ENCODE results near the gene ST6GALNAC6.
"Not testable (repeated sequence)": the region's sequence is repeated elsewhere in the genome, so short reads cannot be mapped to it uniquely, and the experiment has no call there.

The ST6GALNAC6 gene

DNA sequence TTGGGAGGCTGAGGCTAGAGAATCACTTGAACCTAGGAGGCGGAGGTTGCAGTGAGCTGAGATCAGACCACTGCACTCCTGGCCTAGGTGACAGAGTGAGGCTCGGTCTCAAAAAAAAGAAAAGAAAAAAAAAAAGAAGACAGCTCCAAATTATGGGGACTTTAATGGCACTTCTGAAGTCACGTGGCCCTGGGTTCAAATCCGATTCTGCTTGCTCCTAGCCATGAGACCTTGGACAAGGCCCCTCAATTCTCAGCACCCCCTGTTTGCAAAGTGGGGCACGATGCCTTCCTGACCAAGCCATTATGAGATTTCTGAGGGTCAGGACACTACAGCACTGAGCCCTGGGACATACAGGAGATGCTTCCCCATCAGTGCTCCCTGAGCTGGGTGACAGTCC, 43.9 kb downstream of the ST6GALNAC6 start:
- no peak for DNase-seq (ENCODE audit: low read depth in 2 of 2)

GRCh38 chr9:127854960-127855359, 44.4 kb downstream of the ST6GALNAC6 start:
- no peak for DNase-seq (ENCODE audit: low read depth in 2 of 2)

DNA sequence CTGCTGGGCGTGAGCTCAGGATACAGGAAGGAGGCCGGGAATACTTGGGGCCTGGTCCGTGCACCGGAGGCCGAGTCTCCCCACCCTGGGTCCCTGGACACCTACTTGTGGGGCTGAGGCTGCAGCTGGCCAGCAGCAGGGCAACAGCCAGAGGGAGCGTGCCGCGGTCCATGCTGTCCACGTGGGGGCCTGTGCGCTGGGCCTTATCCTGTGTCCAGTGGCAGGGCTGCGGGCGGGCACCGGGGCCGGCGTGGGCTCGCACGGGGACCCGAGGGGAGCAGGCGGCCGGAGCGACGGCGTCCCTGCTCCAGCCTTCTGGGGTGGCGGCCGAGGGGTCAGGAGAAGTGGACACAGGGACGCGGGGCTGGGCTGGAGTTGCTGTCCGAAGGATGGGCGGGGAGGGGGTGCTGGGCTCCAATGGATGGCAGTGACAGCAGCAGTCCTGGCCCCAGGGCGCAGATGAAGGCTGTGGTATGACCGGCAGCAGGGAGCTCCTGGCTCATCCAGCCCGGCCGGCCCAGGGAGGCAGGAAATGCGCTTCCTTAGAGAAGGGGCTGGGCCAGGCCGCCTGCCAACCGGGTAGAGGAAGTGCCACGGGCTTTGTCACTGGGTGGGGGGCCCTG, 45.1 kb downstream of the ST6GALNAC6 start, which contains the start of gene ENG:
Gene ENG (minus strand): TSS at position 475 of the 623 bp plus-strand sequence. CDS start 303 bp downstream, at position 172.
- DNase-seq (ENCODE audit: low read depth in 2 of 2): no peak

- no peak for DNase-seq (ENCODE audit: low read depth in 2 of 2)
Observed at GRCh38 chr9:127853312-127854183, 45.9 kb downstream of the ST6GALNAC6 start.

GRCh38 chr9:127852829-127853228, 46.6 kb downstream of the ST6GALNAC6 start:
- DNase-seq (ENCODE audit: low read depth in 2 of 2): no peak

- no peak for DNase-seq (ENCODE audit: low read depth in 2 of 2)
Observed at GRCh38 chr9:127850286-127850830, 49.0 kb downstream of the ST6GALNAC6 start.

DNA sequence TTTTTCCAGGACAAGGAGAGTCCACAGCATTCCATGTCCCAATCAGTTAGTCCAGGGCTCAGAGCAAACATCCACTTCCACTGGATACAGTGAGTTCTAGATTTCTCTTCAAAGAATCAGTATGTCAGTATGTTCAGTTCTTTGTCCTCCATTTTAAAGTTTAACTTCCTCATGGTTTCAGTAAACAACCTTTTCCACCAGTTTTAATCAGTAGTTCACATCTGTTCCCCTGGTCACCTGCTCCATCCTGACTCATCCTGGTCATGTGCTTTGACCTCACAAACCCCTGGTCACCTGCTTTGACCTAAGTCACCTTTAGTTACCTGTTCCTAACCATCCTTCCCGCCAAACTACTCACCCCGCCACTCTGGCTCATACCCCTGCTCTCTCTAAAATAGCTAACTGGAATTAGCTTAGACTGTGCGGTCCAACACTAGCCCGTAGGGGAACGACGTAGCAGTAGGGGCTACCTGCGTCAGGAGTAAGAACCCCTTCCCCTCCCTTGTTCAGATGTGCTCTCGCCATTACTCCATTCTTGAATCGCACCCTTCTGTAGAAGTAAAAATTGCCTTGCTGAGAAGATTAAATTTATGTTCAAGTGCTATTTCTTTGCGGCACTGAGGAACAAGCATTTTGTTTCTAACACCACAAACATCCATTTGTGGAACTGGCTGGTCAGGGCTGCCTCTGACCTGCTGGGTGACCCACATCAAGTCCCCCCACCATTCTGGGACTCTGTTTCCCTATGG, 50.5 kb downstream of the ST6GALNAC6 start:
- DNase-seq (ENCODE audit: low read depth in 2 of 2): no peak

GRCh38 chr9:127847833-127848755, 51.3 kb downstream of the ST6GALNAC6 start:
- DNase-seq (ENCODE audit: low read depth in 2 of 2): no peak

- DNase-seq (ENCODE audit: low read depth in 2 of 2): no peak
Observed at GRCh38 chr9:127847178-127847510, 52.3 kb downstream of the ST6GALNAC6 start.

GRCh38 chr9:127846443-127847177, 52.8 kb downstream of the ST6GALNAC6 start:
- no peak for DNase-seq (ENCODE audit: low read depth in 2 of 2)

DNA sequence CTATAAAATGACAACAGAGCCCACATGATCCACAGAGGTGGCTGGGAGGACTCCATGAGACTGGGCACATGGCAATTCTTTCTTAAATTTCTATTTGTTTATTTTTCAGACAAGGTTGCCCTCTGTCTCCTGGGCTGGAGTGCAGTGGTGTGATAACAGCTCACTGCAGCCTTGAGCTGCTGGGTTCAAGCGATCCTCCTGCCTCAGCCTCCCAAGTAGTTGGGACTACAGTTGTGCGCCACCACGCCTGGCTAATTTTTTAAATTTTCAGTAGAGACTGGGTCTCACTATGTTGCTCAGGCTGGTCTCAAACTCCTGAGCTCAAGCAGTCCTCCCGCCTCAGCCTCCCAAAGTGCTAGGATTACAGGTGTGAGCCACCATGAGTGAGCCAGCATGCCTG, 53.8 kb downstream of the ST6GALNAC6 start:
- DNase-seq (ENCODE audit: low read depth in 2 of 2): not testable (repeated sequence)

DNA sequence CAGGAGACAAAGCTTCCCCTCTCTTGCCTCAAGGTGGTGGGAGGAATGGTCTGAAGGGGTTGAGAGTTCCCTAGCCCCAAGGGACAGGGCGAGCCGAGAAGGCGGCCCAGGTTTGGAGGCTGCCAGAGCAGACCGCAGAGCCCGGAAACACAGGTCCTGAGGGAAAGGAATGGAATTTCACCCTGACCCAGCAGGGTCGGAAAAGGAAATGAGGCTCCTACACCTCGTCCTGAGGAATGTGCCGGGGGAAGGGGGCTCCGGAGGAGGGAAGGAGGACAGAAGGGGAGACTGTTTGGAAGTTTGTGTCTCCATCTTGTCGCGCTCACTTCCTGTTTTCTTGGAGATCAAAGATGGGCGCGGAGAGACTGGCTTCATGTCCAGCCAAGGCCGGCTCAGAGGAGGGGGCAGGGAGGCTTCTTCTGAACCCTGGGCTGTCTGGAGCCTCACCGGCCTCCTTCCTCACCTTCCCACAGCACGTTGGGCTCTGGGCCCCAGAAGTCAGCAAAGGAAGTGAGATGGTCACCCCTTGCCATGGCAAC, 54.5 kb downstream of the ST6GALNAC6 start:
- DNase-seq (ENCODE audit: low read depth in 2 of 2): no peak

- DNase-seq (ENCODE audit: low read depth in 2 of 2): no peak
Observed at GRCh38 chr9:127841087-127841835, 58.1 kb downstream of the ST6GALNAC6 start.

DNA sequence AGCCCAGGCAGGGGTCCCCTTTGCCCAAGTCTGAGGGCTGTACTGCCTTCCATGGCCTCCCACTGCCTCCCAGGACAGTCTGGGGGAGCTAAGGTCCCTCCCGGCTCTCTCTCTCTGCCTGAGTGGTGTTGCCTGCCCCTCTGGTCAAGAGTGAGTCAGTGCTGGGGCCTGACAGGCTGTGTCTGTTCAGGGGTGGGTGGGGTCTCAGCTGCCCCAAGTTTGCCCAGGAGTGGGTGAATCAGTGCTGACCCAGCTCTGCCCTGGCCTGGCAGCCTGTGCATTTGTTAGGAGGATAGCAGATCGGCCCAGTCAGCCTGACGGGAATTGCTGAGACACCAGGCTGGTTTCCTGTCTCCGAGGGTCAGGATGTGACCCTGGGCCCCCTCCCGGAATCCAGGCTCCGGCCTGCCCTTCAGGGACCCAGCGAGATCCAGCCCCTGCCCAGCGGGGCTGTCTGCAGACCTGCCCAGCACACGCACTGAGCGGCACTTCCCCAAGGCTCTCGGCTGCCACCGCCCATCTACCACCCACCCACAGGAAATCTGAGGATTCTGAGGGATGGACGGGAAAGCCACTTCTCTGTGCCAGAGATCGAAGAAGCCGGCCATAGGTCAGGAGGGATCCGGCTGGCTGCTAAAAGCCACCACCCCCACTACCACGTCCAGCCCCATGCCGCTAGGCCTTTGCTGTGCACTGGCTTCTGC, 60.9 kb downstream of the ST6GALNAC6 start:
- DNase-seq (ENCODE audit: low read depth in 2 of 2): no peak

- no peak for DNase-seq (ENCODE audit: low read depth in 2 of 2)
Observed at GRCh38 chr9:127837346-127837745, 62.1 kb downstream of the ST6GALNAC6 start.

DNA sequence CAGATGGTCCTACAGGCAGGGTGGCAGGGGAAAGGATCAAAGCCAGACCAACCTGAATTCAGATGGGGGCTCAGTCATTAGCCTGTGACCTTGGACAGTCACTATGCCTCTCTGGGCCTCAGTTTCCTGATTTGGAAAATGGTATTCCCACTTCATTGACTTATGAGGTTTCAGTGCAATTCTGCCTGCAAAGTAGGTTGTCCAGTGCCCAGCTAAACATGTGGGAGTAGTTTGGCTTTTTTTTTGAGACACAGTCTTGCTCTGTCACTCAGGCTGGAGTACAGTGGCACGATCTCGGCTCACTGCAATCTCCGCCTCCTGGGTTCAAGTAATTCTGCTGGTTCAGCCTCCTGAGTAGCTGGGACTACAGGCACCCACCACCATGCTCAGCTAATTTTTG, 62.8 kb downstream of the ST6GALNAC6 start:
- not testable (repeated sequence) for DNase-seq (ENCODE audit: low read depth in 2 of 2)

DNA sequence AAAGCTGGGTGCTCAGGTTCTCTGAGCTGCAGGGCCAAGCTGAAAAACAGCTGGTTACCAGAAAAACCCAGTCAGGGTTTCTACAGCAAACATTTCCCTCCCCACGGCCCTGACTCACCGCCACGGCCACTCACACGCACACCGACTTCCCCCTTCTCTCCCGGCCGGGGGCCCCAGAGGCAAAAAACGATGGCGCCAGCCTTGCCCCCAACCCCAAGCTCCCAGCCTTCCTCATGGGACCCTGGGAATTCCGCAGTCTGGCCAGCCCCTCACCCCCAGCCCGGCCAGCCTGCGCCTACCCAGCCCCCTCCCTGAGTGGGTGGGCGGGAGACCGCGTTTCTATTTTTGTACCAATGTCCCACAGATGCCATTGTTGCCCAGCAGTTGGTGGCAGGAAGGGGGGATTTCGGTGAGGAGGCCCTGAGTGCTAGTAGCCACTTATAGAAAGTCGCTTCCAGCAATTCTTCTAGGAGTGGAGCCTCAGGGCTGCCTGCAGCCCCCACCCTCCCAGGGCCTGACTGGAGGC, 63.3 kb downstream of the ST6GALNAC6 start:
- DNase-seq (ENCODE audit: low read depth in 2 of 2): no peak
